HEK293 (cell line): ENCODE data around the gene NINJ1.

Experiments
- CTCF ChIA-PET: fragments of 350-600 bp; formaldehyde crosslinking; extraction: SDS; loops from one replicate; lab custom pipeline; 2021; ENCODE audit warnings: antibody characterized with exemption; lab: Yijun Ruan, JAX
- POLR2A ChIA-PET: fragments of 300-600 bp; formaldehyde crosslinking; extraction: SDS; loops from one replicate; lab custom pipeline; 2020; ENCODE audit warnings: antibody characterized with exemption, inconsistent platforms; lab: Yijun Ruan, JAX
- H3K27ac ChIP-seq: fragments of 200-500 bp; sonication (Bioruptor generic); 2 replicates; pipeline ENCODE4 v1.5.1; 2014; ENCODE audit warnings: low read depth, low read length, control low read depth, inconsistent platforms; ENCODE audit errors: extremely low read depth
- H3K36me3 ChIP-seq, 2 experiments: fragments of 200-500 bp in 1 of 2; sonication (Bioruptor generic) in 1 of 2; 1 replicate in 1 of 2; 2 replicates in 1 of 2; pipeline ENCODE4 v1.5.1; 2014 to 2017; ENCODE audit warnings: inconsistent platforms in 2 of 2, low read length in 2 of 2; ENCODE audit not compliant: control insufficient read depth in 2 of 2, insufficient read depth in 1 of 2
- H3K4me1 ChIP-seq: fragments of 200-500 bp; sonication (Bioruptor generic); 2 replicates; pipeline ENCODE4 v1.5.1; 2014; ENCODE audit warnings: mild to moderate bottlenecking, low read length, inconsistent platforms; ENCODE audit not compliant: control insufficient read depth, insufficient read depth
- H3K4me3 ChIP-seq: 2 replicates; pipeline ENCODE4 v1.5.1; 2011; ENCODE audit warnings: low read depth, mild to moderate bottlenecking, control low read depth, low read length, moderate library complexity
- H3K9me3 ChIP-seq: fragments of 200-500 bp; sonication (Bioruptor generic); 2 replicates; pipeline ENCODE4 v1.5.1; 2014; ENCODE audit warnings: low read depth, low read length, inconsistent platforms; ENCODE audit not compliant: control insufficient read depth, insufficient read depth
- EGR2 ChIP-seq: fragments of 450-650 bp; formaldehyde crosslinking; IDR thresholded peaks from 2 replicates; pipeline ENCODE4 v1.5.1; 2016; ENCODE audit warnings: low read depth, missing biosample characterization, missing genetic modification characterization
- GLIS1 ChIP-seq: fragments of 450-650 bp; formaldehyde crosslinking; IDR thresholded peaks from 2 replicates; pipeline ENCODE4 v1.5.1; 2016; ENCODE audit warnings: missing biosample characterization, missing genetic modification characterization
- MYNN ChIP-seq: fragments of 450-650 bp; formaldehyde crosslinking; IDR thresholded peaks from 2 replicates; pipeline ENCODE4 v1.5.1; 2016; ENCODE audit warnings: missing biosample characterization, missing genetic modification characterization, borderline replicate concordance
- PRDM2 ChIP-seq: fragments of 450-650 bp; formaldehyde crosslinking; IDR thresholded peaks from 2 replicates; pipeline ENCODE4 v1.5.1; 2016; ENCODE audit warnings: missing biosample characterization, missing genetic modification characterization, borderline replicate concordance
- ZFHX2 ChIP-seq: fragments of 450-650 bp; formaldehyde crosslinking; conservative IDR thresholded peaks from 2 replicates; pipeline ENCODE4 v1.5.1; 2016; ENCODE audit warnings: missing biosample characterization, missing genetic modification characterization
- ZFP3 ChIP-seq: fragments of 450-650 bp; formaldehyde crosslinking; IDR thresholded peaks from 2 replicates; pipeline ENCODE4 v1.5.1; 2016; ENCODE audit warnings: low read depth, missing biosample characterization, missing genetic modification characterization
- ZNF10 ChIP-seq: fragments of 450-650 bp; formaldehyde crosslinking; IDR thresholded peaks from 2 replicates; pipeline ENCODE4 v1.5.1; 2017; ENCODE audit warnings: missing biosample characterization, missing genetic modification characterization
- ZNF112 ChIP-seq: fragments of 450-650 bp; formaldehyde crosslinking; IDR thresholded peaks from 2 replicates; pipeline ENCODE4 v1.5.0; 2017; ENCODE audit warnings: missing biosample characterization, missing genetic modification characterization
- ZNF146 ChIP-seq: fragments of 450-650 bp; formaldehyde crosslinking; IDR thresholded peaks from 2 replicates; pipeline ENCODE4 v1.5.1; 2016; ENCODE audit warnings: missing biosample characterization, missing genetic modification characterization
- ZNF148 ChIP-seq: fragments of 450-650 bp; formaldehyde crosslinking; IDR thresholded peaks from 2 replicates; pipeline ENCODE4 v1.5.0; 2017; ENCODE audit warnings: missing biosample characterization, missing genetic modification characterization, borderline replicate concordance
- ZNF223 ChIP-seq: fragments of 450-650 bp; formaldehyde crosslinking; IDR thresholded peaks from 2 replicates; pipeline ENCODE4 v1.5.1; 2016; ENCODE audit warnings: missing biosample characterization, missing genetic modification characterization
- ZNF391 ChIP-seq: fragments of 450-650 bp; formaldehyde crosslinking; IDR thresholded peaks from 2 replicates; pipeline ENCODE4 v1.5.1; 2016; ENCODE audit warnings: low read depth, missing biosample characterization, missing genetic modification characterization, borderline replicate concordance
- ZNF558 ChIP-seq: fragments of 450-650 bp; formaldehyde crosslinking; IDR thresholded peaks from 2 replicates; pipeline ENCODE4 v1.5.1; 2016; ENCODE audit warnings: missing biosample characterization, missing genetic modification characterization
- ZNF658 ChIP-seq: fragments of 450-650 bp; formaldehyde crosslinking; IDR thresholded peaks from 2 replicates; pipeline ENCODE4; 2016; ENCODE audit warnings: missing biosample characterization, missing genetic modification characterization
- ZNF677 ChIP-seq: fragments of 450-650 bp; IDR thresholded peaks from 2 replicates; pipeline ENCODE4 v1.5.0; 2018; ENCODE audit warnings: missing biosample characterization, mild to moderate bottlenecking, missing genetic modification characterization, moderate library complexity
- ZNF791 ChIP-seq: fragments of 450-650 bp; formaldehyde crosslinking; IDR thresholded peaks from 2 replicates; pipeline ENCODE4 v1.5.1; 2016; ENCODE audit warnings: missing biosample characterization, missing genetic modification characterization

Gene NINJ1

GRCh38 chr9:93077367-93077766 lies 56.7 kb downstream of the NINJ1 start:
- H3K27ac ChIP-seq = no peak overlapping the region
- H3K9me3 ChIP-seq = no peaks in the 10 kb centered on the region
- POLR2A ChIA-PET = no interaction called here
- H3K4me3 ChIP-seq = no peak overlapping the region
- TF ChIP-seq GLIS1 (tag by site-specific recombination) (no peak), ZNF10 (no peak), ZNF558 (tag by site-specific recombination) (no peak), ZNF391 (no peak), EGR2 (tag by site-specific recombination) (peak; percentile 73; the same call in 1 of the 2 replicates), ZNF791 (tag by site-specific recombination) (no peak), ZFP3 (tag by site-specific recombination) (peak; percentile 89), PRDM2 (no peak), ZFHX2 (tag by site-specific recombination) (peak; percentile 70)
- H3K36me3 ChIP-seq = no peaks in the 10 kb centered on the region
- H3K4me1 ChIP-seq = peaks cover 4% of the 10 kb centered on the region; the same call in 1 of the 2 replicates
- CTCF ChIA-PET = no interaction called here

GRCh38 chr9:93076792-93077128 lies 57.3 kb downstream of the NINJ1 start:
- peaks cover 5% of the 10 kb centered on the region; the same call in 1 of the 2 replicates for H3K4me1 ChIP-seq
- no peak for TF ChIP-seq ZNF112
- no peak for TF ChIP-seq MYNN
- TF ChIP-seq ZNF677 (tag by site-specific recombination) = no peak
- no peak for TF ChIP-seq ZNF148 (tag by site-specific recombination)
- no peak for TF ChIP-seq ZNF223 (tag by site-specific recombination)
- TF ChIP-seq ZNF658 (tag by site-specific recombination) = no peak
- TF ChIP-seq ZNF146 (tag by site-specific recombination) = no peak
- H3K27ac ChIP-seq = no peak overlapping the region
- no peaks in the 10 kb centered on the region for H3K9me3 ChIP-seq
- H3K4me3 ChIP-seq = no peak overlapping the region
- no peaks in the 10 kb centered on the region for H3K36me3 ChIP-seq
- ChIA-PET POLR2A (interaction anchor here (0.5 kb wide), 1 partner anchor 10 kb away, joined by 6 read pairs; no protein-coding TSS in a partner anchor), CTCF (interaction anchor here (0.6 kb wide), 1 partner anchor 8 kb away, joined by 3 read pairs; no protein-coding TSS in a partner anchor)
